Prostate gland (tissue), 2 donors: ENCODE data around the gene TMEM222. TPM values are rescaled to one million over a fixed set of nuclear protein-coding genes. Genes with fewer than 3 reads are reported as not detected.

Experiments used
- DNase-seq: peaks from one replicate; pipeline ENCODE4 v3.0.0-alpha.2; 2019; ENCODE audit warnings: low spot score
- H3K27ac ChIP-seq, 2 donors: fragments of 200-600 bp; sonication (generic); 2 replicates each; pipeline ENCODE4 v1.5.1; 2017 to 2019
- H3K27me3 ChIP-seq: fragments of 200-600 bp; sonication (generic); replicated peaks from 2 replicates; pipeline ENCODE4 v1.5.1; 2019; ENCODE audit not compliant: insufficient read depth
- H3K36me3 ChIP-seq, 2 donors: fragments of 200-600 bp; sonication (generic); 1 replicate in 1 of 2; 2 replicates in 1 of 2; pipeline versions ENCODE4 v1.5.1 to v1.8.1; 2017 to 2019
- H3K4me1 ChIP-seq: fragments of 200-600 bp; sonication (generic); replicated peaks from 2 replicates; pipeline ENCODE4 v1.5.1; 2019
- H3K4me3 ChIP-seq, 2 donors: fragments of 200-600 bp; sonication (generic); 2 replicates each; pipeline ENCODE4 v1.5.1; 2017 to 2019
- H3K9me3 ChIP-seq: fragments of 200-600 bp; sonication (generic); 2 replicates; pipeline ENCODE4 v1.5.1; 2017
- CTCF ChIP-seq, 4 experiments: fragments of 200-600 bp in 2 of 4; fragments of 450-650 bp in 2 of 4; sonication (generic) in 2 of 4; IDR thresholded peaks; 1 replicate in 3 of 4; 2 replicates in 1 of 4; pipeline ENCODE4 v1.5.1; 2016 to 2019; ENCODE audit warnings: antibody characterized with exemption in 4 of 4, mild to moderate bottlenecking in 2 of 4, moderate library complexity in 2 of 4
- POLR2A ChIP-seq: fragments of 450-650 bp; IDR thresholded peaks from one replicate; pipeline ENCODE4 v1.6.1; 2016; ENCODE audit warnings: antibody characterized with exemption, mild to moderate bottlenecking
- POLR2AphosphoS5 ChIP-seq: sonication (generic); formaldehyde crosslinking; IDR thresholded peaks from one replicate; pipeline ENCODE4 v1.6.1; 2017; ENCODE audit warnings: antibody characterized with exemption
- WGBS: methylation state at CpG from one replicate; pipeline ENCODE4 v1.1.5; 2018; 5-methylcytosine and 5-hydroxymethylcytosine counted together
- intact Hi-C: fragments of 100-400 bp; cut with DNase I; formaldehyde crosslinking; loops from one replicate; pipeline ENCODE4 v1.14.2; 2022
- total RNA-seq, 2 donors: library from RNA; depleted of rRNA; stranded (reverse); fragments of >200 nt; gene quantifications; one replicate each; pipeline ENCODE4 v1.1.0, GENCODE V29; 2016

The TMEM222 gene
- total RNA-seq, 2 donors from 2014 or later, result 49.6 to 59.5 TPM

GRCh38 chr1:27303509-27303908 is 18.5 kb upstream of the TMEM222 start:
- H3K9me3 ChIP-seq, result no peaks in the 10 kb centered on the region
- H3K27me3 ChIP-seq, result no peaks in the 10 kb centered on the region
- intact Hi-C loops, result loop anchor here (5.0 to 10.0 kb wide), 3 partner anchors 51 to 359 kb away; partner anchors contain the start of gene AHDC1
- H3K4me1 ChIP-seq, result peaks cover 4% of the 10 kb centered on the region
- 83% methylated on average over 15 of the region's 15 CpGs for WGBS
- H3K4me3 ChIP-seq, result no peak overlapping the region
- no peak overlapping the region for H3K27ac ChIP-seq
- DNase-seq, result no peak
- H3K36me3 ChIP-seq, result peaks cover 0 to 2% of the 10 kb centered on the region in 2 donors
- TF ChIP-seq POLR2AphosphoS5, result no peak
- no peak for TF ChIP-seq POLR2A
- TF ChIP-seq CTCF (IDR thresholded peaks at IDR 0.05), result no peak

- H3K9me3 ChIP-seq, result no peaks in the 10 kb centered on the region
- DNase-seq, result no peak
- H3K27ac ChIP-seq, result no peak overlapping the region
- intact Hi-C loops, result loop anchor here (10.0 kb wide), 1 partner anchor 49 kb away; no protein-coding TSS in a partner anchor
- no peak overlapping the region for H3K4me3 ChIP-seq
- no peaks in the 10 kb centered on the region for H3K4me1 ChIP-seq
- TF ChIP-seq POLR2A, result no peak
- no peak for TF ChIP-seq POLR2AphosphoS5
- no peak for TF ChIP-seq CTCF (IDR thresholded peaks at IDR 0.05)
- H3K27me3 ChIP-seq, result no peaks in the 10 kb centered on the region
- peaks cover 0 to 2% of the 10 kb centered on the region in 2 donors for H3K36me3 ChIP-seq
- WGBS, result 85% methylated on average over 11 of the region's 11 CpGs
These were observed 15.9 kb upstream of the TMEM222 start for GRCh38 chr1:27306071-27306470.

- Histone ChIP-seq H3K36me3 (peaks cover 0 to 2% of the 10 kb centered on the region in 2 donors), H3K4me1 (no peaks in the 10 kb centered on the region), H3K9me3 (no peaks in the 10 kb centered on the region), H3K27ac (no peak overlapping the region), H3K4me3 (no peak overlapping the region), H3K27me3 (no peaks in the 10 kb centered on the region)
- no peak for DNase-seq
- TF ChIP-seq POLR2A (no peak), CTCF (IDR thresholded peaks at IDR 0.05) (no peak), POLR2AphosphoS5 (no peak)
- intact Hi-C loops, result loop anchor here (10.0 kb wide), 1 partner anchor 48 kb away; no protein-coding TSS in a partner anchor
- WGBS, result 70% methylated on average over 11 of the region's 11 CpGs
These were observed 14.8 kb upstream of the TMEM222 start for GRCh38 chr1:27306892-27307761.

- no peak overlapping the region for H3K27ac ChIP-seq
- no peaks in the 10 kb centered on the region for H3K27me3 ChIP-seq
- no peak for TF ChIP-seq POLR2AphosphoS5
- TF ChIP-seq CTCF (IDR thresholded peaks at IDR 0.05), result no peak
- no peak for TF ChIP-seq POLR2A
- H3K4me3 ChIP-seq, result no peak overlapping the region
- intact Hi-C loops, result loop anchor here (10.0 kb wide), 1 partner anchor 47 kb away; no protein-coding TSS in a partner anchor
- peaks cover 0 to 2% of the 10 kb centered on the region in 2 donors for H3K36me3 ChIP-seq
- no peaks in the 10 kb centered on the region for H3K4me1 ChIP-seq
- no peak for DNase-seq
- 70% methylated on average over 6 of the region's 6 CpGs for WGBS
- H3K9me3 ChIP-seq, result no peaks in the 10 kb centered on the region
These were observed 13.9 kb upstream of the TMEM222 start for GRCh38 chr1:27307874-27308598.
